Measurements from ENCODE around the gene ALKBH3. TPM values are rescaled to one million over a fixed set of nuclear protein-coding genes. Genes with fewer than 3 reads are reported as not detected.

ALKBH3 gene
- total and polyA plus RNA-seq, 2 experiments from 2014 or later = 10.7 to 10.8 TPM

GRCh38 chr11:43928721-43929120 is 48.1 kb downstream of the ALKBH3 start (continued):
- no peak for TF ChIP-seq ZNF462 (CRISPR knock-in tag; IDR thresholded peaks at IDR 0.05)
- no peak for TF ChIP-seq CREB1 (CRISPR knock-in tag; IDR thresholded peaks at IDR 0.05; ENCODE audit: low read depth)
- TF ChIP-seq POLR2AphosphoS5 (IDR thresholded peaks at IDR 0.05; ENCODE audit: low read depth) = no peak
- no peak for TF ChIP-seq NANOG (IDR thresholded peaks at IDR 0.05; ENCODE audit: borderline replicate concordance)
- TF ChIP-seq STAT1 (IDR thresholded peaks at IDR 0.05; ENCODE audit: unreplicated experiment) = no peak
- TF ChIP-seq EZH2 (IDR thresholded peaks at IDR 0.05; ENCODE audit: low read depth, unreplicated experiment) = no peak

- TF ChIP-seq EZH2 (IDR thresholded peaks at IDR 0.05; ENCODE audit: low read depth, unreplicated experiment) (no peak), ZNF114 (CRISPR knock-in tag; IDR thresholded peaks at IDR 0.05) (no peak), ETS1 (IDR thresholded peaks at IDR 0.05) (no peak), REST (IDR thresholded peaks at IDR 0.05; ENCODE audit: unreplicated experiment) (no peak)
- peaks cover 6% of the 10 kb centered on the region; the same call in 1 of the 2 replicates for H3K4me1 ChIP-seq (ENCODE audit: insufficient read depth)
- H3K4me3 ChIP-seq = no peak overlapping the region
- H3K4me3 Mint-ChIP-seq = no peak overlapping the region
- no peak for DNase-seq (ENCODE audit: low spot score)
- peak overlapping the region; percentile 55; the same call in 1 of the 2 replicates for H3K27ac Mint-ChIP-seq
- no peak overlapping the region for H3K4me2 ChIP-seq
- no peaks in the 10 kb centered on the region for H3K36me3 ChIP-seq (ENCODE audit: insufficient read depth)
- H3K9me3 Mint-ChIP-seq = no peaks in the 10 kb centered on the region
- H3K79me2 ChIP-seq (replicated peaks; ENCODE audit: insufficient read depth) = no peaks in the 10 kb centered on the region
- no peaks in the 10 kb centered on the region for H3F3A ChIP-seq (replicated peaks; ENCODE audit: low read depth)
- H3K4me1 Mint-ChIP-seq = peaks cover 25% of the 10 kb centered on the region
- H3K27me3 Mint-ChIP-seq (ENCODE audit: insufficient read depth, low read depth, poor library complexity) = peaks cover 4% of the 10 kb centered on the region
- ATAC-seq = no peak
- H3K27me3 ChIP-seq (ENCODE audit: insufficient read depth) = no peaks in the 10 kb centered on the region
- H2AFZ ChIP-seq = no peak overlapping the region
- no peak overlapping the region for H3K27ac ChIP-seq (ENCODE audit: low read depth)
- H3K36me3 Mint-ChIP-seq (ENCODE audit: low read depth) = no peaks in the 10 kb centered on the region
- H4K20me1 ChIP-seq (replicated peaks; ENCODE audit: insufficient read depth) = no peaks in the 10 kb centered on the region
- no peaks in the 10 kb centered on the region for H3K9me2 ChIP-seq (ENCODE audit: insufficient read depth)
These were observed 50.5 kb downstream of the ALKBH3 start for GRCh38 chr11:43930868-43931716.
